Mesodermal cell (in vitro differentiated cells): ENCODE measurements around the gene LIPJ.

Source experiments
- H3K27ac ChIP-seq: 2 replicates; pipeline ENCODE4 v1.7.0; 2013; ENCODE audit warnings: mild to moderate bottlenecking, low read depth, low read length, moderate library complexity; ENCODE audit not compliant: severe bottlenecking
- H3K36me3 ChIP-seq: 2 replicates; pipeline ENCODE4 v1.7.1; 2013; ENCODE audit warnings: mild to moderate bottlenecking, low read length, moderate library complexity; ENCODE audit not compliant: control insufficient read depth, insufficient read depth
- H3K4me1 ChIP-seq: one replicate; pipeline ENCODE4 v1.7.1; 2013; ENCODE audit warnings: mild to moderate bottlenecking, low read length; ENCODE audit not compliant: insufficient read depth, control insufficient read depth, poor library complexity, severe bottlenecking
- H3K4me3 ChIP-seq: 2 replicates; pipeline ENCODE4 v1.7.0; 2013; ENCODE audit warnings: low read length, control low read depth, mild to moderate bottlenecking; ENCODE audit not compliant: insufficient read depth, poor library complexity, severe bottlenecking; ENCODE audit errors: extremely low read depth
- H3K9me3 ChIP-seq: 2 replicates; pipeline ENCODE4 v1.7.1; 2013; ENCODE audit warnings: mild to moderate bottlenecking, low read length, moderate library complexity; ENCODE audit not compliant: control insufficient read depth
- WGBS, 2 experiments: methylation state at CpG; one replicate each; pipeline ENCODE4 v1.1.5; 2013; ENCODE audit warnings: missing lambda C conversion rate in 2 of 2; ENCODE audit not compliant: insufficient coverage in 2 of 2; 5-methylcytosine and 5-hydroxymethylcytosine counted together

The LIPJ gene

DNA sequence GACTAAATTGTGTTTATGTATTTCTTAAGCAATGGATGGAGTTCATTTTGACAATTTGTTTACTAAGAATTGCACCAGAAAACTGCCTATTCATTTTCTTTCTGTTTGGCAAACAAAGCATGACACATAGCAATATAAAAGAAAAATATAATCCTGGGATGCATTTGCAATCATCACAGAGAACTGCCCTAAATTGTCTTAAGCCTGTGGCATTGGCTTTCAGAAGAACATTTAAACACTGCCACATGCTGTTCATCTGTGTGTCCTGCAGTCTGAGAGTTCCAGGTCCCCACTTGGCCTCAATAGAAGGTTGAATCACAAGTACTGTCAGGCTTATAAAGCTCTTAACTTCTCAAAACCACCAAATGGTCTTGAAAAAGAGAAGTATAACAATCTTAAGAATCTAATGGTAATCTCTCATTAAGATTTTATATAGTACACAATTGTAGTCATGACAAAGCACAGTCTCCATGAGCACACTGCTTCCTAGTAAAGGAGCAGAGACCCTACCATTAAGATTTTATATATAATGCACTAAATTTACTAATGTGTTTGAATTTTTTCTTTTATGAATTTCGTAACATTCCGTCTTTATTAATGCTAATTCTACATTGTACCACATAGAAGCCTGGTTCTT, 33.3 kb upstream of the LIPJ start:
- H3K27ac ChIP-seq = no peak overlapping the region
- H3K36me3 ChIP-seq = no peaks in the 10 kb centered on the region
- no peaks in the 10 kb centered on the region for H3K4me1 ChIP-seq
- peaks cover 3% of the 10 kb centered on the region for H3K9me3 ChIP-seq
- WGBS, 2 experiments = no CpG with 5 or more reads among the region's 2 CpGs
- H3K4me3 ChIP-seq = no peak overlapping the region

DNA sequence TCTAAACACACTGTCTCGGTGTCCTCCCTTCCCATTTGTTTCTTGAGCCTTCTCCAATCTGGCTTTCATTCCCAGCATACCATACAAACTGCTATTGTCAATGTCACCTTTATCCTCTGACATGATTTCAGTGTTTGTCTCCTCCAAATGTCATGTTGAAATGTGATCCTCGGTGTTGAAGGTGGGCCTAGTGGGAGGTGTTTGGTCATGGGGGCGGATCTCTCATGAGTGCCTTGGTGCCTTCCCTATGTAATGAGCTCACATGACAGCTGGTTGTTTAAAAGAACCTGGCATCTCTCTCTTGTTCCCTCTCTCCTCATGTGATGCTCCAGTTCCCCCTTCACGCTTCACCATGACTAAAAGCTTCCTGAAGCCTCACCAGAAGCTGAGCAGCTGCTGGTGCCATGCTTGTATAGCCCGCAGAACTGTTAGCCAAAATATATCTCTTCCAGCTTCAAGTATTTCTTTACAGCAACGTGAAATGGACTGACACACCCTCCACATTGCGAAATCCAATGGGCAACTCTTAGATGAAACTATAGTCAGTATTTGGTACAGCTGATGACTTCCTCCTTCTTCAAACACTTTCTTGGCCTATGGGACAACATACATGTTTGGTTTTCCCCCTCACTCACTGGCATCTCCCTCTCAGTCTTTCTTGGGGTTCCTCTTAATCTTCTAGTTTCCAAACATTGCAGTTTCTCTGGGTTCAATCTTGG, 31.2 kb upstream of the LIPJ start:
- Histone ChIP-seq H3K9me3 (peaks cover 3% of the 10 kb centered on the region), H3K36me3 (no peaks in the 10 kb centered on the region), H3K27ac (no peak overlapping the region), H3K4me3 (no peak overlapping the region), H3K4me1 (no peaks in the 10 kb centered on the region)
- 83% methylated on average over 4 to 6 of the region's 7 CpGs for WGBS, 2 experiments

DNA sequence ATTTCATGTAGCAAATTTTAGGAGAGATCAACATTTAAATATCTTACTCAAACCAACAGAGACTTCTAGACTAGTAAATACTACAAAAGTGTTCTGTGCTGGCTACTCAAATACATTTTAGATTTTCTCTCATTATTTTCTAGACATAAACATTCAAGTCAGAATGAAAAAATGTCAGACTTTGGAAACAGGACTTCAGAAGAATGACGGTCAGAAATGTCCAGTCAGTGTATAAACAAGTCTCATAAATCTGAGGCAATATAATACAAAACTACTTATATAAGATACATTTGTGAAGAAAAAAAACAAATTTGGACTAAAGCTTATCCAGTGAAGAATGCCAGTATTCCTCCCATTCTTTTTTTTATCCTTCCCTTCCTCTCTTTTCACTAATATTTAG, 29.3 kb upstream of the LIPJ start:
- Histone ChIP-seq H3K27ac (no peak overlapping the region), H3K9me3 (peaks cover 3% of the 10 kb centered on the region), H3K4me3 (no peak overlapping the region), H3K36me3 (no peaks in the 10 kb centered on the region), H3K4me1 (no peaks in the 10 kb centered on the region)
- no CpG with 5 or more reads among the region's 1 CpG for WGBS, 2 experiments

DNA sequence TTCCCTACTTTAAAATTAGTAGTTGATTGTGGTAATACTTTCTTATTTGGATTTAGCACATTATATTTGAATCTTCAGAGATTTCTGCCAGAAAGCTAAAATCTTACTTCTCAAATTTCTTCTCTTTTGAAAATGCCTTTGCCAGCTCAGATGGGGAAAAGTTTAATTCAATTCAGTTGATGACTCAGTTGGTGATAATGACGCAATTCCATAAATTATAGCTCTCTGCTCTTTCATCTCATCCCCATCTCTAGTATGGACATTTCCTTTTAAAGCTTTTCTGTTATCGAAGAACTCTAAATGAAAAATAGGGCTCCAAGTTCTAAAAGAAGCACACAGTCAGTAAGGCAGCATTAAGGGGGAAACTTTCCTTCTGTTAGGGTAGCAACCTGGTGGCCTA, 28.9 kb upstream of the LIPJ start:
- no peaks in the 10 kb centered on the region for H3K36me3 ChIP-seq
- H3K27ac ChIP-seq = no peak overlapping the region
- peaks cover 3% of the 10 kb centered on the region for H3K9me3 ChIP-seq
- no peaks in the 10 kb centered on the region for H3K4me1 ChIP-seq
- no CpG with 5 or more reads among the region's 2 CpGs for WGBS, 2 experiments
- no peak overlapping the region for H3K4me3 ChIP-seq

DNA sequence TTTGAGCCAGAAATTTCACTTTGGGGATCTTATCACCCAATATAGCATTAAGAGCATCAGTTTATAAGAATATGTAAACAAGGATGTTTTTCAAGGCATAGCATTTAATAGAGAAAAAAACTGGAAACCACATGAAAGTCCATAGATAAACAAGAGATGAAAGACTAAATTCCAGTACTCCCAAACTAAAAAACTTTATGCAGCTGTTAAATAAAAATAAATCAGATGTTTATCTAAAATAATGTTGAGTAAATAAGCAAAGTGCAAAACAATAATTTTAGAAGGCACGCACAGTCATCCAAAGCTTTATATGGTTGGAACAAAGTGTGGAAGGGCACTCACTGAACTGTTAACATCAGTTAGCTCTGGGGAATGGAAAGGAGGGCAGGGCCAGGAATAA, 24.4 kb upstream of the LIPJ start:
- Histone ChIP-seq H3K4me3 (no peak overlapping the region), H3K36me3 (no peaks in the 10 kb centered on the region), H3K9me3 (no peaks in the 10 kb centered on the region), H3K4me1 (no peaks in the 10 kb centered on the region), H3K27ac (no peak overlapping the region)
- WGBS, 2 experiments = 75 to 100% methylated on average over 1 of the region's 1 CpG

DNA sequence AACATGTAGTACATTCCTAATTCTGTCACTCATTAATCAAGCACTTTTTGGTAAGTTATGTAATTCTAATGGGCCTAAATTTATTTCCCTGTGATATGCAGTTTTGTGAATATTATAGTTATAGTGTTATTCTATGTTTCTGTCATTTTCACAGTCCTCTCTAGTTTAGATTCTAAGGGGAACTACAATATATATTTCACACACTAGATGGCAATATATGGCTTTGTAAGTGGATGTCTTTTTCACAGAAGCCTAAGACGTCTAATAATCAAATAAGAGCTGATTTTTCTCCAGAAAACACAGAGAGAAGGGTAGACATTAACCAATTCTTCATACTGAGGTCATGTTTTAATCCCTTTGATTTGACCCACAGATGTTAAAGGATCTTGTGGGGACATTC, 21.5 kb upstream of the LIPJ start:
- no peak overlapping the region for H3K27ac ChIP-seq
- no peaks in the 10 kb centered on the region for H3K36me3 ChIP-seq
- no peaks in the 10 kb centered on the region for H3K4me1 ChIP-seq
- H3K4me3 ChIP-seq = no peak overlapping the region
- no peaks in the 10 kb centered on the region for H3K9me3 ChIP-seq
- no CpG with 5 or more reads among the region's 1 CpG for WGBS, 2 experiments

DNA sequence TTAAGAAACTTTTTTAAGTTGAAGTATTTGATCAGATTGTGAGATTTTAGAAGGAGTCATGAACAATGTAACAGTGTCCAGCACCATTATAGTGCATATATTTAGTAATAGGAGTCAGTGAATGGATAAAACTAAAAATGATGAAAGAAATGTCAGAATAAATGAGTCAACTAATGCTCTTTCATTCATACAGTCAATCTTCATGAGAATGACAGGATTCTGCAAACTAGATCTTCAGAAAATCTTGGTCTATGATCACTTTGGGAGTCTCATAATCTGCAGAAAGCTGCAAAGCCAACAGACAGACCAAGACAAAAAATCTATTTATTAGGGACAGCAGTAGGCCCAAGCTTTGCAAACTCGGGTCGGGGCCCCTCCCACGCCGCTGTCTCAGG, 4.2 kb upstream of the LIPJ start:
- Histone ChIP-seq H3K4me1 (no peaks in the 10 kb centered on the region), H3K27ac (no peak overlapping the region), H3K4me3 (peak overlapping the region; percentile 41), H3K9me3 (no peaks in the 10 kb centered on the region), H3K36me3 (no peaks in the 10 kb centered on the region)
- WGBS, 2 experiments = 32 to 80% methylated on average over 1 to 4 of the region's 4 CpGs

DNA sequence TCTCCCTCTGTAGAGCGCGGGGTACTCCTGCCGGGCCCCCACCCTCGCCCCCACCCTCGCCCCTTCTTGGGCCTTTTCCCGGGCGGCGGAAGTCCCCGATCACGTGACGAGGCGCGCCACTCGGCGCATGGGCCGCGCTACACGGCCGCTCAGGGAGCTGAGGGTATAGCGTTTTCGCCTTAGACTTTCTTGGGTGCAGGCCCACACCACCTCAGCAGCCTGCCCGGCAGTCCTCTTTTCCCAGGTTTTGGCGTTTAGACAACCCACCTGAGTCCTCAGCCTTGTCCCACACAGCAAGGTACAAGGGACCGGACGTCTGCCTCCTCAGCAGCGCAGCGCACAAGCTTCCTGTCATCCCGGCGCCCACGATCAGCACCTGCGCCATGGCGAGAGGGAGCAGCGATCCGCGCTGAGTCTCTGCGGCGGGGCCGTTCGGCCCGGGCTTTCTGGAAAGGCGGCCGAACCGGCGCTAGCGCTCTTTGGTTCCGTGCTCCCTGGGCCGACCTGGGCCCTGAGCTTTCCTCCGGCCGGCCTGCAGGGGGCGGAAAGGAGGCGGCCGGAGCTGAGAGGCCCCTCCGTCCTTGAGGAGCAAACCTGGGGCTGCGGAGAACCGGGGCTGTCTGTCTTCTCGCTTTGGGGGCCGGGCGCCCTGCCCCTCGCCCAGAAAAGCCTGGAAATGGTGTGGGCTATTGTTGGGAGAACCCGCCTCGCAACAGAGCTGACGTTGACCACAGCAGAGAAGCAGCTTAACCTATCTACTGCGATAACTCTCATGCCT, 3.6 kb upstream of the LIPJ start, which contains the start of gene RNLS:
Gene RNLS (minus strand): TSS at position 513 of the 778 bp plus-strand sequence.
- no peaks in the 10 kb centered on the region for H3K36me3 ChIP-seq
- H3K9me3 ChIP-seq = no peaks in the 10 kb centered on the region
- H3K4me3 ChIP-seq = peak within 1 kb of the TSS; percentile 41
- H3K27ac ChIP-seq = no peak within 1 kb of the TSS
- WGBS, 2 experiments = 12 to 19% methylated on average over 53 to 54 of the region's 63 CpGs
- no peaks in the 10 kb centered on the region for H3K4me1 ChIP-seq

DNA sequence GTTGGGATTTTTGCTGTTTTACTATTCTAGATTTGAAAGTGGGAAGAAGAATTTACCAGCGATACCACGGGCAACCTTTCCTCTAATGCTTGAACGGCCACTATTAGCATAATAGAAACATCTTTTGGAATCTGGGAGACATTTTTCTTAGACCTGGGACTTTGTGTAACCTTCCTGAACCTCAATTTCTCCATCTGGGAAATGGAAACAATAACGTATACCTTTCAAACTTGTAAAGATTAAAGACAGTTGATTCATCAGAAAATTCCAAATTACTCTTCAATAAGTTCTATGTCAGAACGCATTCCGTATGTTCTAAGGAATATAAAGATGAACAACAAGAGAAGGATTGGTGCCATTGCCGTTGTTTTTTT, 3.0 kb upstream of the LIPJ start:
- 13% methylated on average over 3 of the region's 7 CpGs; no CpG with 5 or more reads in 1 of the 2 experiments for WGBS, 2 experiments
- Histone ChIP-seq H3K27ac (no peak overlapping the region), H3K4me3 (peak overlapping the region; percentile 41), H3K36me3 (no peaks in the 10 kb centered on the region), H3K9me3 (no peaks in the 10 kb centered on the region), H3K4me1 (no peaks in the 10 kb centered on the region)

DNA sequence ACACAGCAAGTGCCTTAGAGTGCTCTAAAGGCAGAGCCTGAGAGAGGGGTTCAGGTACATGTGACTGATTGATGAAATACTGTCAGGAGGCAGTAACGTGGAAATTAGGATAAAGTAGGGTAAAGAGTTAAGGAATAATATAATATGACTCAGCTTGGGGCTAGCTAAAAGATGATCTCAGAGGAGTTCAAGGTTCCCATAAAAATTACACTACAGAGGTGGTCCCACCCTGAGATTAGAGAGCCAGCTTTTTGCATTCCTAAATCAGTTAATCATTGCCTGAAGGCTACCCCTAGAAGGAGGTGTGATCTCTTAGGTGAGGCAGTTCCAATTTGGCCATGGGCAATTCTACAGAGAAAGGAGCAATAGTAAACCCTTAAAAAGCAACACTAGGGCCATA, 5.8 kb downstream of the LIPJ start:
- H3K4me1 ChIP-seq = no peaks in the 10 kb centered on the region
- WGBS, 2 experiments = 100% methylated on average over 1 of the region's 1 CpG
- H3K9me3 ChIP-seq = no peaks in the 10 kb centered on the region
- no peaks in the 10 kb centered on the region for H3K36me3 ChIP-seq
- H3K27ac ChIP-seq = no peak overlapping the region
- H3K4me3 ChIP-seq = no peak overlapping the region

DNA sequence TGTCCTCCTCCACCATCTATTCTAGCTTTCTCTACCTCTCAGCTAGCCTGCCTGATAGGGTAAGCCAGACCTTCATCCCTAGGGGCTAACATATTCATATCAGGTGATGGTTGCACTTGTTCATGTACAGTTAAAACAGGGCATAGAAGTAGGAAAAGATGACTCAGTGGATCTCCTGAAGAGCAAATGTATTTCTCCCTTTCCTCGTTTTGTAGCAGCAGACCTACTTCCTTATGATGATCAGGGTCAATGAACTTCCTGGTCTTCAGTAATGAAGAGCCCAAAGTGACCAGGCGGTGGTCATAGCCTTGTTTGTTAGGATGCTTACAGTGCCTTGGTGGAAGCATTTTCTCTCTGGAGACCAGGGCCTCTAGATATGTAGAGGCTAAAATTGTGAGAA, 6.3 kb downstream of the LIPJ start:
- Histone ChIP-seq H3K9me3 (no peaks in the 10 kb centered on the region), H3K4me1 (no peaks in the 10 kb centered on the region), H3K27ac (no peak overlapping the region), H3K36me3 (no peaks in the 10 kb centered on the region), H3K4me3 (no peak overlapping the region)
- WGBS, 2 experiments = 83 to 100% methylated on average over 1 of the region's 2 CpGs
